Pericardium fibroblast (primary cell): ENCODE measurements around the gene BUD23. TPM values are rescaled to one million over a fixed set of nuclear protein-coding genes. Genes with fewer than 3 reads are reported as not detected.

Source experiments
- total RNA-seq: library from RNA; depleted of rRNA; stranded (reverse); fragments of >200 nt; gene quantifications from 2 replicates; pipeline ENCODE4 v1.2.3, GENCODE V29; 2015

BUD23 gene, protein sequence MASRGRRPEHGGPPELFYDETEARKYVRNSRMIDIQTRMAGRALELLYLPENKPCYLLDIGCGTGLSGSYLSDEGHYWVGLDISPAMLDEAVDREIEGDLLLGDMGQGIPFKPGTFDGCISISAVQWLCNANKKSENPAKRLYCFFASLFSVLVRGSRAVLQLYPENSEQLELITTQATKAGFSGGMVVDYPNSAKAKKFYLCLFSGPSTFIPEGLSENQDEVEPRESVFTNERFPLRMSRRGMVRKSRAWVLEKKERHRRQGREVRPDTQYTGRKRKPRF
- 31.6 and 45.7 TPM in 2 replicates for total RNA-seq

DNA sequence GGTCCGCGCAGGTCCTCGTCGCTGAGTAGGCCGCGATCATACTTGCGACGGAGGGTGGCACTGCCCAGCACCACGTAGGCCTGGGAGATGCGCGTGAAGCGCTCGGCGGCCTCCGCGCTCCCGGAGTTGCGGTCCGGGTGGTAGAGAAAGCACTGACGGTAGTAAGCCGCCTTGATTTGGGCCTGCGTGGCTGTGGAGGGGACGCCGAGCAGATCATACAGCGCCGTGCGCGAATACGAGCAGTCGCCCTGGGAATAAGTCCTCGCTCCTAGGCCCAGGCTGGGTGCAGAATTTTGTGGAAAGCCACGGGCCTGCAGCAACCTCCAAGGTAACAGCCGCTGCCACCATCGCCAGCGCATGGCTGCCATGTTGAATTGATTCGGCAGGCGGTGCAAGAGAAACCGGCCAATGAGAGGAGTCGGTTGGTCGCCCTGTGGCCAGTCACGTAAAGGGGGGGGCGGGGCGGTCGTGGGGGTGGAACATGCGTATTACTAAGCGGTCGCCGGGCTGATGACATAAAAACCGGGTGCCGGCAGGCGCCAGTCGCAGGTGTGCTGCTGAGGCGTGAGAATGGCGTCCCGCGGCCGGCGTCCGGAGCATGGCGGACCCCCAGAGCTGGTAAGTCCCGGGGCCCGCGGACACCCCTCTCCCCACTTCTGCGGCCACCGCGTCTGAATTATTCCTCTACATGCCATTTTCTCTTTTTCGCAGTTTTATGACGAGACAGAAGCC lies at the start of gene BUD23, which contains the start of gene DNAJC30:
BUD23 (plus strand) TSS at position 542 of the 732 bp plus-strand sequence; CDS start at position 571, 29 bp downstream.
DNAJC30 (minus strand) TSS at position 398 of the 732 bp plus-strand sequence; CDS start at position 368, 30 bp downstream.

DNA sequence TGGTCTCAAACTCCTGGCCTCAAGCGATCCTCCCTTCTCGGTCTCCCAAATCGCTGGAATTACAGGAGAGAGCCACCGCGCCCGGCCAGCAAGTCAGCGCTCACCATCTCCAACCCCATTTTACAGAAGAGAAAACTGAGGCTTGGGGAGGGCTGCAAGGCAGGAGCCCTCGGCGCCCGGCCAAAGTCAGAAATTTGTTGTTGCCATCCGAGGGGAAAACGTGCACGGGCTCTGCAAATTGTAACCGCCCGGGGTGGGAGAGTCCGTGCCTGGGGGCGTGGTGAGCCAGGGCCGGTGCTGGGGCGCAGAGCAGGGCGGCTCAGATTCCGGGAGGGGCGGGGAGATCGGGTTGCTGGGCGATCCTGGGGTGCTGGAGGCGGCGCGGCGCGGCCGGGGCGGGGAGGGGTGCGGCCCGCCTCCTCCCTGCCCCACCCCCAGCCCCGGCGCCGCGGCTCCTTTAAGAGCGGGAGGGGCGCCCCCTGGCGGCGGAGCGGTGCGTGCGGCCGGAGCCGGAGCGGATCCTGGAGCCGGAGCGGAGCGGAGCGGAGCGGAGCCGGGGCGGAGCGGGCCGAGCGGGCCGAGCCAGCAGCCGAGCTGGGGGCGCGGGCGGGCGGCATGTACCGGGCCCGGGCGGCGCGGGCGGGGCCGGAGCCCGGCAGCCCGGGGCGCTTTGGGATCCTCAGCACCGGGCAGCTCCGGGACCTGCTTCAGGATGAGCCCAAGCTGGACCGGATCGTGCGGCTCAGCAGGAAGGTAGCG lies 15.9 kb upstream of the BUD23 start, which contains the start of gene VPS37D:
VPS37D (plus strand) TSS at position 488 of the 759 bp plus-strand sequence; CDS start at position 616, 128 bp downstream.

GRCh38 chr7:73718905-73719805 lies 35.8 kb downstream of the BUD23 start, which contains the start of gene STX1A:
STX1A (minus strand) TSS chr7:73719669; CDS start chr7:73719631, 38 bp downstream.

DNA sequence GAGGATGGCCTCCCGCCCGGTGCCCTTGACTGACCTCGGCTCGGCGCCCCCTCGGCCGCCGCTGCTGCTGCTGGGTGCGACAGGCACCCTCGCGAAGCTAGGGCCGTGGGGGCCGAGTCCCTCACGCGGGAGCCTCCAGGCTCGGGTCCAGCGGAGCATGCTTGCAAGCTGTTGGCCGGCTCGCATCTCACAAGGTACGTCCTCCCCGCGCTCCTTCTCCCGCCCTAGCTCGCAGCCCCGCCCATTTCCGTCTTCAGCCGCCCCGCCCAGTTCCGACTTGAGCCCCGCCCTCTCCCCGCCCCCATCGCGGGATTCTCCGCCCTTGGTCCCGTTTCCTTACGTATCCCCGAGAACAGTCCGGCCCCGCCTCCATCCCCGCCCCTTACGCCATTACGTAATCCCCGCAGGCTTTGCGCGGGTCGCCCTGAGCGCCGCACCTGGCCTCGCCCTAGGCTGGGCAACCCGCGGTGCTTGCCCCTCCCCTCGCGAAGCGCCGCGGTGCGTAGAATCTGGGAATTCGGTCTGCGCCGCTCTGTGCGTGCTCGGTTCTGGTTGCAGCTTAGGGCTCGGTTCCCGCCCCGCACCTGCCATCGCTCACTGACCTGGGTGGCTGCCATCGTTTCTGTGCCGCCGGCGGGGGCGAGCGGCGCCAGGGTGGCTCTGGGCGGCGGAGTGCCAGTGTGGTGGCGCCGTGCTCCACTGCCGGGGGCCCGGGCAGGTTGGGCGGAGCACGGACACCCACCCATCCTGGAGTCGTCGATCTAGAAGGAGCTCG lies 55.4 kb downstream of the BUD23 start, which contains the start of gene ABHD11:
ABHD11 (minus strand) TSS at position 191 of the 775 bp plus-strand sequence; CDS start at position 159, 32 bp downstream.

Other genes starting within 250 kb of the BUD23 start
- gene FZD9, start 249.8 kb upstream of the BUD23 start, total RNA-seq, result 0.34 and 1.3 TPM in 2 replicates
- 32.3 and 36.6 TPM in 2 replicates for gene BAZ1B, start 161.3 kb upstream of the BUD23 start, total RNA-seq
- 20.1 and 37.5 TPM in 2 replicates for gene BCL7B, start 125.9 kb upstream of the BUD23 start, total RNA-seq
- 48.5 and 76.3 TPM in 2 replicates for gene TBL2, start 105.0 kb upstream of the BUD23 start, total RNA-seq
- 0.34 TPM in 1 of 2 replicates, not detected in the other for gene MLXIPL, start 59.1 kb upstream of the BUD23 start, total RNA-seq
- 4.1 and 7.0 TPM in 2 replicates for gene VPS37D, start 15.8 kb upstream of the BUD23 start, total RNA-seq
- gene DNAJC30, start 144 bp upstream of the BUD23 start, total RNA-seq, result 3.2 and 6.7 TPM in 2 replicates
- 10.2 and 11.8 TPM in 2 replicates for gene STX1A, start 36.1 kb downstream of the BUD23 start, total RNA-seq
- gene ABHD11, start 55.2 kb downstream of the BUD23 start, total RNA-seq, result 9.6 and 11.0 TPM in 2 replicates
- gene CLDN3, start 86.7 kb downstream of the BUD23 start, total RNA-seq, result not detected in 2 replicates
- gene CLDN4, start 147.4 kb downstream of the BUD23 start, total RNA-seq, result 0.23 and 0.68 TPM in 2 replicates
- 1.6 and 7.0 TPM in 2 replicates for gene METTL27, start 158.9 kb downstream of the BUD23 start, total RNA-seq
- not detected in 2 replicates for gene TMEM270, start 177.6 kb downstream of the BUD23 start, total RNA-seq